HG02885 (cell line): ENCODE data around the gene RNASE7.

Experiments
- ATAC-seq: cut with Tn5 transposase; IDR thresholded peaks from one replicate; pipeline ENCODE4 v1.9.1; 2021; ENCODE audit warnings: mild to moderate bottlenecking; ENCODE audit not compliant: unreplicated experiment, poor library complexity

Gene RNASE7

DNA sequence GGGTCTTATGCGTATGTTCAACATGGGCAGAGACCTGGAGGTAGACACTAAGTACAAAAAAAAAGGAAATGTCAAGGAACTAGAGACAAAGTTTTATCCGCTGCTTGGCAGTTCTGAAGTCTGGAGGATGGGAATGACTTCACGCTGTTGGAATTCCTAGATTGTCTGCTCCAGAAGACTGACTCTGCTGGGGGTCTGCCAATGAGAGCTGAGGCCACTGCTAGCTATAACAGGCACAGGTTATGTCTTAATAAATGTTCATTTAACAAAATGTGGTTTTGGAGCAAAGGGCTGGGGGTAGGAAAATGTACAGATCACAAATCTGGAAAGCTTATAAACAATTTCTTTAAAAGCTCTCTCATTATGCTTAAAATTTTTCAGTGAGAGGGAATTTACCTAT is 21.3 kb downstream of the RNASE7 start:
- ATAC-seq = no peak

- no peak for ATAC-seq
These were observed 24.8 kb downstream of the RNASE7 start for GRCh38 chr14:21066882-21067502.

GRCh38 chr14:21068521-21069387 is 26.6 kb downstream of the RNASE7 start:
- no peak for ATAC-seq

- ATAC-seq = no peak
These were observed 27.4 kb downstream of the RNASE7 start for GRCh38 chr14:21069388-21070082.

GRCh38 chr14:21070083-21070609 is 28.0 kb downstream of the RNASE7 start, which contains the start of gene ARHGEF40:
Gene ARHGEF40, plus strand, starts transcription at chr14:21070304. Its CDS starts 93 bp downstream, at chr14:21070397.
- ATAC-seq = no peak

DNA sequence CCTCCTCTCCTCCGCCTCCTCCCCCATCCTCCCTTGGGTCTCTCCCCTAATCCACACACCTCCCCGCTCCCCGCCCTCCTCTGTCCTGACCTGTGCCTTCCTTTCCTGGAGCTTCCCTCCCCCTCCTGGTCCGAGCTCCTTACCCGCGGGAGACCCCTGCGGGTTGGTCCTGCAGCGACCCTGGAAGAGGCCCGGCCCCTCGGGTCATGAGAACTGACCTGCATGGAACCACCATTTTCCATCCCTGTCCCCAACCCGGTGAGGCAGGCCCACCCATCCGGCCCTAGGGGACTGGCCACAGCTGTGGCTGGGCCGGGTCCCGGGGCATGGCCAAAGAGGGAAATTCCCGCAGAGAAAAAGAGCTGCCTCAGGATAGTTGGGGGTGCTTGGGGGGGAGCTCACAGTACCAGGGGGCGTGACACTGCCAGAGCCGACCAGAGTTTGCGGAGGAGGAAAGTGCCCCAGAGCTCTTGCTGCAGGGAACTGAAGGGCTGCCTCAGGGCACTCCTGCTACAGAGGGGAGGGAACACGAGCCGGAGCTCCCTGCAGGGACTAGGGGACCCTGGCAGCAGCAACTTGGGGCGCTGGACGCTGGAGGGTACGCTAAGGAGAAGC is 28.6 kb downstream of the RNASE7 start:
- peak; percentile 1 for ATAC-seq

- ATAC-seq = peak; percentile 79
These were observed 29.3 kb downstream of the RNASE7 start for GRCh38 chr14:21071225-21072030.

GRCh38 chr14:21072031-21072473 is 29.9 kb downstream of the RNASE7 start:
- ATAC-seq = no peak

- ATAC-seq = no peak
These were observed 30.7 kb downstream of the RNASE7 start for GRCh38 chr14:21072781-21073339.

DNA sequence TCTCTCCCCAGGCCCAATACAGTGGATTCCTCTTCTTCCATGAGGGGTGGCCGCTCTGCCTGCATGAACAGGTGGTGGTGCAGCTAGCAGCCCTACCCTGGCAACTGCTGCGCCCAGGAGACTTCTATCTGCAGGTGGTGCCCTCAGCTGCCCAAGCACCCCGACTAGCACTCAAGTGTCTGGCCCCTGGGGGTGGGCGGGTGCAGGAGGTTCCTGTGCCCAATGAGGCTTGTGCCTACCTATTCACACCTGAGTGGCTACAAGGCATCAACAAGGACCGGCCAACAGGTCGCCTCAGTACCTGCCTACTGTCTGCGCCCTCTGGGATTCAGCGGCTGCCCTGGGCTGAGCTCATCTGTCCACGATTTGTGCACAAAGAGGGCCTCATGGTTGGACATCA is 31.8 kb downstream of the RNASE7 start:
- no peak for ATAC-seq

DNA sequence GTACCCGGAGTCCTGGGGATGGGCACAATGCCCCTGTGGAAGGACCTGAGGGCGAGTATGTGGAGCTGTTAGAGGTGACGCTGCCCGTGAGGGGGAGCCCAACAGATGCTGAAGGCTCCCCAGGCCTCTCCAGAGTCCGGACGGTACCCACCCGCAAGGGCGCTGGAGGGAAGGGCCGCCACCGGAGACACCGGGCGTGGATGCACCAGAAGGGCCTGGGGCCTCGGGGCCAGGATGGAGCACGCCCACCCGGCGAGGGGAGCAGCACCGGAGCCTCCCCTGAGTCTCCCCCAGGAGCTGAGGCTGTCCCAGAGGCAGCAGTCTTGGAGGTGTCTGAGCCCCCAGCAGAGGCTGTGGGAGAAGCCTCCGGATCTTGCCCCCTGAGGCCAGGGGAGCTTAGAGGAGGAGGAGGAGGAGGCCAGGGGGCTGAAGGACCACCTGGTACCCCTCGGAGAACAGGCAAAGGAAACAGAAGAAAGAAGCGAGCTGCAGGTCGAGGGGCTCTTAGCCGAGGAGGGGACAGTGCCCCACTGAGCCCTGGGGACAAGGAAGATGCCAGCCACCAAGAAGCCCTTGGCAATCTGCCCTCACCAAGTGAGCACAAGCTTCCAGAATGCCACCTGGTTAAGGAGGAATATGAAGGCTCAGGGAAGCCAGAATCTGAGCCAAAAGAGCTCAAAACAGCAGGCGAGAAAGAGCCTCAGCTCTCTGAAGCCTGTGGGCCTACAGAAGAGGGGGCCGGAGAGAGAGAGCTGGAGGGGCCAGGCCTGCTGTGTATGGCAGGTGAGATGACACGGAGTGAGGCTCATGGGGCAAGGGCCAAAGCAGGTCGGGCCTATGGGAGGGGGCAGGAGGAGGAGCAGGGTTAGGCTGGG is 32.5 kb downstream of the RNASE7 start:
- ATAC-seq = no peak

GRCh38 chr14:21075719-21076437 is 33.7 kb downstream of the RNASE7 start:
- ATAC-seq = no peak

- ATAC-seq = no peak
These were observed 35.5 kb downstream of the RNASE7 start for GRCh38 chr14:21077672-21078071.

- no peak for ATAC-seq
These were observed 36.1 kb downstream of the RNASE7 start for GRCh38 chr14:21078287-21078686.

DNA sequence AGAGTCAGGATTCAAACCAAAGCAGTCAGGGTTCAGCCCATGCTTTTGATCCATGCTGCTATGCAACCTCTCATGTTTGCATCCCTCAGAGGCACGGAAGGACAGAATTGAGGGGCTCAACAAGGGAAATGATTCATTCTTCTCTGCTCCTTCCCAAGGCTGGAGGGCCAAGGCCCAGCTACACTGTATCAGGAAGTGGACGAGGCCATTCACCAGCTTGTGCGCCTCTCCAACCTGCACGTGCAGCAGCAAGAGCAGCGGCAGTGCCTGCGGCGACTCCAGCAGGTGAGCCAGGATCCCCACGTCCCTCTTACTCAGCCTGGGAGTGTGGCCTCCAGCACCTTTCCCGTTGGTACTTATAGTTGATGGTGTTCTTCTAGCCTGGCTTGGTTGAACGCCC is 36.6 kb downstream of the RNASE7 start:
- no peak for ATAC-seq

GRCh38 chr14:21081521-21082142 is 39.5 kb downstream of the RNASE7 start:
- ATAC-seq = no peak
